ENCODE data around the gene FGFRL1. TPM values are rescaled to one million over a fixed set of nuclear protein-coding genes. Genes with fewer than 3 reads are reported as not detected.
"Not testable (repeated sequence)": the region's sequence is repeated elsewhere in the genome, so short reads cannot be mapped to it uniquely, and the experiment has no call there.

The FGFRL1 gene
- total RNA-seq, 1 donor from 2014 or later: 43.6 TPM

DNA sequence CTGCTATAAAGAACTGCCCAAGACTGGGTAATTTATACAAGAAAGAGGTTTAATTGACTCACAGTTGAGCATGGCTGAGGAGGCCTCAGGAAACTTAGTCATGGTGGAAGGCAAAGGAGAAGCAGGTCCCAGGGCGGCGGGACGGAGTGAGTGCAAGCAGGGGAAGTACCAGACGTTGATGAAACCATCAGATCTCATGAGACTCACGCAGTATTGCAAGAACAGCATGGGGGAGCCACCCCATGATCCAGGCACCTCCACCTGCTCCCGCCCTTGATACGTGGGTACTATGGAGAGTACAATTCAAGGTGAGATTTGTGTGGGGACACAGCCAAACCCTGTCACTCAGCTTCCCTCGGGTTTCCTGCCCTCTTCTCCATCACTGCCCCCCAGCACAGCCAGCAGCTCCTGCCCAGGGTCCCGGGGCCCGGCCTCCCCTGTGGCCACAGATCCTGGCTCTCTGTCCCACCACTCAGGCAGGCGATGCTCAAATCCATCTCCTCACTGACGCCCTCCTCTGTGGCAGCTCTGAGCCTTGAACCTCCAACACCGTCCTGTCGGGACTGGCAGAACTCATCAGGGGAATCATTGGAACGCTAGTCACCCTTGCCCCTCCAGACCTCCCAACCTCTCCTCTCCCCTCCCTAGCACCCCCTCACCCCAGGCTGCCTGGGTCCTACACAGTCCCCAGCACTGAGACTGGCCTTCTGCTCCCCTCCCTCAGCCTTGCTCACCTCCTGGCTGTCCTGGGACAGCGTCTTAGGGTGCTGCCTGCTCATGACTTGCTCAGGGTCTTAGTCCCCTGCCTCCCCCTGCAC, 37.6 kb downstream of the FGFRL1 start:
- no peak overlapping the region for H3K4me3 ChIP-seq (ENCODE audit: low read depth, low read length)
- TF ChIP-seq, protein P1, sequence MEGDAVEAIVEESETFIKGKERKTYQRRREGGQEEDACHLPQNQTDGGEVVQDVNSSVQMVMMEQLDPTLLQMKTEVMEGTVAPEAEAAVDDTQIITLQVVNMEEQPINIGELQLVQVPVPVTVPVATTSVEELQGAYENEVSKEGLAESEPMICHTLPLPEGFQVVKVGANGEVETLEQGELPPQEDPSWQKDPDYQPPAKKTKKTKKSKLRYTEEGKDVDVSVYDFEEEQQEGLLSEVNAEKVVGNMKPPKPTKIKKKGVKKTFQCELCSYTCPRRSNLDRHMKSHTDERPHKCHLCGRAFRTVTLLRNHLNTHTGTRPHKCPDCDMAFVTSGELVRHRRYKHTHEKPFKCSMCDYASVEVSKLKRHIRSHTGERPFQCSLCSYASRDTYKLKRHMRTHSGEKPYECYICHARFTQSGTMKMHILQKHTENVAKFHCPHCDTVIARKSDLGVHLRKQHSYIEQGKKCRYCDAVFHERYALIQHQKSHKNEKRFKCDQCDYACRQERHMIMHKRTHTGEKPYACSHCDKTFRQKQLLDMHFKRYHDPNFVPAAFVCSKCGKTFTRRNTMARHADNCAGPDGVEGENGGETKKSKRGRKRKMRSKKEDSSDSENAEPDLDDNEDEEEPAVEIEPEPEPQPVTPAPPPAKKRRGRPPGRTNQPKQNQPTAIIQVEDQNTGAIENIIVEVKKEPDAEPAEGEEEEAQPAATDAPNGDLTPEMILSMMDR (conservative IDR thresholded peaks at IDR 0.05; ENCODE audit: low read depth, low read length): no peak
- DNase-seq (ENCODE audit: low read depth): no peak

DNA sequence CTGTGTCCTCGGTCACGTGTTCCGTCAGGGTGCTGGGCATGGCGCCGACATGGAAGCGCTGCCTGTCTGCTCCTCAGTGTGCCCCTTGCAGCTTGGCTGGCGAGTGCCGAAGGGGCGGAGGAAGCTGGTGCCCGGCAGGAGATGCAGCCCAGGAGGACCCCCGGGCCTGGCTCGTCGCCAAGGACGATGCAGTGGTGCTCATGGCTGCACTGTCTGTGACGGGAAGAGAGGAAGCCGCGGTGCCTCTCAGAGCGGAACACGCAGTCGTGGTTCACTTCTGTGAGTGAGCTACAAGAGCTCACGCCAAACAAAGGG, 38.1 kb downstream of the FGFRL1 start:
- no peak for DNase-seq (ENCODE audit: low read depth)
- TF ChIP-seq, protein P1 (conservative IDR thresholded peaks at IDR 0.05; ENCODE audit: low read depth, low read length): no peak
- H3K4me3 ChIP-seq (ENCODE audit: low read depth, low read length): no peak overlapping the region

DNA sequence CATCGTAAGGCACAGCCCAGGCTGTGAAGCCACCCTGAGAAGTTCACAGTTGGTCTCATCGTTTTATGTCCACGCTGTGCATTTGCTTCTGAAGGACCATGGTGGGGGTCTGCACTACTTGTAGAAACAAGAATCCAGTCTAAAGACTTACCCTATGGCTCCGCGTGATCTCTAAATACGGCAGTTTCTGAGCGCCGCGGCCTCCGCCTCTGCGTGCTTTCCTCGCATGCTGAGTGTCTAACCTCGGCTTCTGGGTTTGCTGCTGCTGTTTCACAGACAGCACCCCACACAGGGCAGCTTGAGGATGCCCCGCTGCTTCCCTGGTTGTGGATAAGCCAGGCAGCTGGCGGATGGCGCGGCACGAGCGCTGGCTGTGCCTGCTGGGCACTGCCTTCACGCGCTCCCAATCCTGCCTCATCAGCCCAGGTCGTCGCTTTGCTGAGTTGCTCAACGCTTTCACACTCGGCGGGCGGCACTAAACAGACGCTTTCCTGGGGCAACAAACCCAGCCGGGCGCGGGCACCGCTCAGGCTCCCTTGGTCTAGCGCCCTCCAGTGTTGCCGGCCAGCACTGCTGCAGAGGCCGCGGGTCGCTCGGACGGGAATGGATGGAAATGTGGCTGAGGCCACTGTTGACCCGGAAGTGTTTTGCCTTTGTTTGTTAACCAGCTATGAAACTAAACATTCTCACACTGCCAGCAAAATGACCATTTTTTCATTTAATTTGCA, 39.2 kb downstream of the FGFRL1 start:
- no peak for DNase-seq (ENCODE audit: low read depth)
- TF ChIP-seq, protein P1 (conservative IDR thresholded peaks at IDR 0.05; ENCODE audit: low read depth, low read length): peak; percentile 45
- no peak overlapping the region for H3K4me3 ChIP-seq (ENCODE audit: low read depth, low read length)

DNA sequence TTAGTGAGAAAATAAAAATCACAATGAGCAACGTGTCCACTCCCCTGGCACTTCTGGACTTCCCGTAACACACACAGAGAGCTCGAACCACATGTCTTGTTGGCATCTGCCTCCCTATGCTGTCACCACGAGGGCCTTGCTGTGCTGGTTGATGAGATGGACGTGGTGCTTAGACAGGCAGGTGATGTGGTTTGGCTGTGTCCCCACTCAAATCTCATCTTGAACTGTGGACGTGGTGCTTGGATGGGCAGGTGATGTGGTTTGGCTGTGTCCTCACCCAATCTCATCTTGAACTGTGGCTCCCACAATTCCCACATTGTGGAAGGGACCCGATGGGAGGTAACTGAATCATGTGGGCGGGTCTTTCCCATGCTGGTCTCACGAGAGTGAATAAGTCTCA, 40.0 kb downstream of the FGFRL1 start:
- no peak for DNase-seq (ENCODE audit: low read depth)
- TF ChIP-seq, protein P1 (conservative IDR thresholded peaks at IDR 0.05; ENCODE audit: low read depth, low read length): no peak
- no peak overlapping the region for H3K4me3 ChIP-seq (ENCODE audit: low read depth, low read length)

DNA sequence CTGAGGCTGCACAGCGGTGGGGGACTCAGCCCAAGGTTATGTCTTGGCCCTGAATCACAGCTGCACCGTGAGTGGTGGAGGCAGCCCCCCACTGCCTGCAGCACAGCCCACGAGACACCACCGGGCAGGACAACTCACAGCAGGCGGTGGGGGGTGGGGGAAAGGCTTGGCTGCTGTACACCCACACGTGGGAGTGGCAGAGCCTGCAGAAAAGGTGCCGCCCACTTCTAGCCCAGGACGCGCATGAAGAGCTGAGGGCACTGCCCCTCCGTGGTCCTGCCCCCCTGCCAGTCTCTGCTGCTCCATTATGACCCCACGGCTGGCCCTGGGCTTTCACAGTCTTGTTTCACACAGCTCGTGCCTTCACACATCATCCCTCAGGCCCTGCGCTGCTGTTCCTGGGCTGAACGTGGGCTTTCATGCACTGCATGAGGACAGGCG, 40.8 kb downstream of the FGFRL1 start:
- TF ChIP-seq, protein P1 (conservative IDR thresholded peaks at IDR 0.05; ENCODE audit: low read depth, low read length): no peak
- H3K4me3 ChIP-seq (ENCODE audit: low read depth, low read length): no peak overlapping the region
- DNase-seq (ENCODE audit: low read depth): no peak

DNA sequence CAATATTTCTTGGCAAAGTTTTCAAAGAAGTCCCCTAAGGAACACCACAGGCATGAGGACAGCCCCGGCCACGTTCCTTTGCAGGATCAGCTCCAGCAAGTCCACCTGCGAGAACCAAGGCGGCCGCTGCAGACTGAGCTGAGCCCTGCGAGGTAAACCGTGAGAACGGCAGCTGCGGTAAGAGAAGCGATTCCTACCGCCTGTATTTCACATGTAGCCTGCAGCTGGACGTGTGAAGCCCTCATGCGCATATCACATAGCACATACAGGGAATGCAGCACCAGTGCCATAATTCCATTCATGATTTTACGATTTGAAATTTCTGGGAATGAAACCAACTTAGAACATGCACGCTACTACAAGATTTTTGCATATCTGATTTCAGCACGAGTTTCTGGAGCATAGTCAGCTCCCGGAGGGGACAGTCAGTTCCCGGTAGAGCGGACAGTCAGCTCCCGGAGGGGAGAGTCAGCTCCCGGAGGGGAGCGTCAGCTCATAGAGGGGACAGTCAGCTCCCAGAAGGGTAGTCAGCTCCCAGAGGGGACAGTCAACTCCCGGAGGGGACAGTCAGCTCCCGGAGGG, 41.7 kb downstream of the FGFRL1 start:
- TF ChIP-seq, protein P1 (conservative IDR thresholded peaks at IDR 0.05; ENCODE audit: low read depth, low read length): no peak
- no peak for DNase-seq (ENCODE audit: low read depth)
- no peak overlapping the region for H3K4me3 ChIP-seq (ENCODE audit: low read depth, low read length)

DNA sequence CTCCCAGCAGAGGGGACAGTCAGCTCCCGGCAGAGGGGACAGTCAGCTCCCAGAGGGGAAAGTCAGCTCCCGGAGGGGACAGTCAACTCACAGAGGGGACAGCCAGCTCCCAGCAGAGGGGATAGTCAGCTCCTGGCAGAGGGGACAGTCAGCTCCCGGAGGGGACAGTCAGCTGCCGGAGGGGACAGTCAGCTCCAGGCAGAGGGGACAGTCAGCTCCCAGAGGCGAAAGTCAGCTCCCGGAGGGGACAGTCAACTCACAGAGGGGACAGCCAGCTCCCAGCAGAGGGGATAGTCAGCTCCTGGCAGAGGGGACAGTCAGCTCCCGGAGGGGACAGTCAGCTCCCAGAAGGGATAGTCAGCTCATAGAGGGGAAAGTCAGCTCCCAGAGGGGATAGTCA, 42.5 kb downstream of the FGFRL1 start:
- H3K4me3 ChIP-seq (ENCODE audit: low read depth, low read length); DNase-seq (ENCODE audit: low read depth): not testable (repeated sequence)

DNA sequence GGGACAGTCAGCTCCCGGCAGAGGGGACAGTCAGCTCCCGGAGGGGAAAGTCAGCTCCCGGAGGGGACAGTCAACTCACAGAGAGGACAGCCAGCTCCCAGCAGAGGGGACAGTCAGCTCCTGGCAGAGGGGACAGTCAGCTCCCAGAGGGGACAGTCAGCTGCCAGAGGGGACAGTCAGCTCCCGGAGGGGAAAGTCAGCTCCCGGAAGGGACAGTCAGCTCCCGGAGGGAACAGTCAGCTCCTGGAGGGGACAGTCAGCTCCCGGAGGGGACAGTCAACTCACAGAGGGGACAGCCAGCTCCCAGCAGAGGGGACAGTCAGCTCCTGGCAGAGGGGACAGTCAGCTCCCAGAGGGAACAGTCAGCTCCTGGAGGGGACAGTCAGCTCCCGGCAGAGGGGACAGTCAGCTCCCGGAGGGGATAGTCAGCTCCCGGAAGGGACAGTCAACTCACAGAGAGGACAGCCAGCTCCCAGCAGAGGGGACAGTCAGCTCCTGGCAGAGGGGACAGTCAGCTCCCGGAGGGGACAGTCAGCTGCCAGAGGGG, 43.3 kb downstream of the FGFRL1 start:
- H3K4me3 ChIP-seq (ENCODE audit: low read depth, low read length); DNase-seq (ENCODE audit: low read depth): not testable (repeated sequence)

DNA sequence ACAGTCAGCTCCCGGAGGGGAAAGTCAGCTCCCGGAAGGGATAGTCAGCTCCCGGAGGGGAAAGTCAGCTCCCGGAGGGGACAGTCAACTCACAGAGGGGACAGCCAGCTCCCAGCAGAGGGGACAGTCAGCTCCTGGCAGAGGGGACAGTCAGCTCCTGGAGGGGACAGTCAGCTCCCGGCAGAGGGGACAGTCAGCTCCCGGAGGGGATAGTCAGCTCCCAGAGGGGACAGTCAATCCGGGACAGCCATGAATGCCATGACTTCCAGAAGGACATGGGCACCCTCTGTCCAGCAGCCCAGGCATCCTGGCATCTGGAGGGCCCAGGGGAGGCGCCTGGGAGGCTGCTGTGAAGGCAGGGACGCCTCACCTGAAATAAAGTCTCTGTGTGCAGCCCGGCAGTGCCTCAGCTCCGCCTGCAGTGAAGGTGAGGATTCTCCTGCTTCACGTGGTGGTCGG, 43.8 kb downstream of the FGFRL1 start:
- not testable (repeated sequence) for H3K4me3 ChIP-seq (ENCODE audit: low read depth, low read length); DNase-seq (ENCODE audit: low read depth)
